ENCODE measurements around the gene NMNAT2. TPM values are rescaled to one million over a fixed set of nuclear protein-coding genes. Genes with fewer than 3 reads are reported as not detected.

Gene NMNAT2
- total and polyA plus RNA-seq, 2 experiments from 2014 or later, result 3.6 to 10.0 TPM

DNA sequence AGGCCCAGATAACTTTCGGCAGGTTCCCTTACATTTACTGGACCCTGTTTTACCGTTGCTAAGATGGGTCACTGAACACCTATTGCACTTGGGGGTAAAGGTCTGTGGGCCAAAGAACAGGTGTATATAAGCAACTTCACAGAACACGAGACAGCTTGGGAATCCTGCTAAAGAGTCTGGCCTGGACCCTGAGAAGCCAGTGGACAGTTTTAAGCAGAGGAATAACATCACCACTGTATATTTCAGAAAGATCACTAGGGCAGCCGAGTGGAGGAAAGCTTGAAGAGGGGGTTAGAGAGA is 177.7 kb downstream of the NMNAT2 start (continued):
- TF ChIP-seq, protein P1, sequence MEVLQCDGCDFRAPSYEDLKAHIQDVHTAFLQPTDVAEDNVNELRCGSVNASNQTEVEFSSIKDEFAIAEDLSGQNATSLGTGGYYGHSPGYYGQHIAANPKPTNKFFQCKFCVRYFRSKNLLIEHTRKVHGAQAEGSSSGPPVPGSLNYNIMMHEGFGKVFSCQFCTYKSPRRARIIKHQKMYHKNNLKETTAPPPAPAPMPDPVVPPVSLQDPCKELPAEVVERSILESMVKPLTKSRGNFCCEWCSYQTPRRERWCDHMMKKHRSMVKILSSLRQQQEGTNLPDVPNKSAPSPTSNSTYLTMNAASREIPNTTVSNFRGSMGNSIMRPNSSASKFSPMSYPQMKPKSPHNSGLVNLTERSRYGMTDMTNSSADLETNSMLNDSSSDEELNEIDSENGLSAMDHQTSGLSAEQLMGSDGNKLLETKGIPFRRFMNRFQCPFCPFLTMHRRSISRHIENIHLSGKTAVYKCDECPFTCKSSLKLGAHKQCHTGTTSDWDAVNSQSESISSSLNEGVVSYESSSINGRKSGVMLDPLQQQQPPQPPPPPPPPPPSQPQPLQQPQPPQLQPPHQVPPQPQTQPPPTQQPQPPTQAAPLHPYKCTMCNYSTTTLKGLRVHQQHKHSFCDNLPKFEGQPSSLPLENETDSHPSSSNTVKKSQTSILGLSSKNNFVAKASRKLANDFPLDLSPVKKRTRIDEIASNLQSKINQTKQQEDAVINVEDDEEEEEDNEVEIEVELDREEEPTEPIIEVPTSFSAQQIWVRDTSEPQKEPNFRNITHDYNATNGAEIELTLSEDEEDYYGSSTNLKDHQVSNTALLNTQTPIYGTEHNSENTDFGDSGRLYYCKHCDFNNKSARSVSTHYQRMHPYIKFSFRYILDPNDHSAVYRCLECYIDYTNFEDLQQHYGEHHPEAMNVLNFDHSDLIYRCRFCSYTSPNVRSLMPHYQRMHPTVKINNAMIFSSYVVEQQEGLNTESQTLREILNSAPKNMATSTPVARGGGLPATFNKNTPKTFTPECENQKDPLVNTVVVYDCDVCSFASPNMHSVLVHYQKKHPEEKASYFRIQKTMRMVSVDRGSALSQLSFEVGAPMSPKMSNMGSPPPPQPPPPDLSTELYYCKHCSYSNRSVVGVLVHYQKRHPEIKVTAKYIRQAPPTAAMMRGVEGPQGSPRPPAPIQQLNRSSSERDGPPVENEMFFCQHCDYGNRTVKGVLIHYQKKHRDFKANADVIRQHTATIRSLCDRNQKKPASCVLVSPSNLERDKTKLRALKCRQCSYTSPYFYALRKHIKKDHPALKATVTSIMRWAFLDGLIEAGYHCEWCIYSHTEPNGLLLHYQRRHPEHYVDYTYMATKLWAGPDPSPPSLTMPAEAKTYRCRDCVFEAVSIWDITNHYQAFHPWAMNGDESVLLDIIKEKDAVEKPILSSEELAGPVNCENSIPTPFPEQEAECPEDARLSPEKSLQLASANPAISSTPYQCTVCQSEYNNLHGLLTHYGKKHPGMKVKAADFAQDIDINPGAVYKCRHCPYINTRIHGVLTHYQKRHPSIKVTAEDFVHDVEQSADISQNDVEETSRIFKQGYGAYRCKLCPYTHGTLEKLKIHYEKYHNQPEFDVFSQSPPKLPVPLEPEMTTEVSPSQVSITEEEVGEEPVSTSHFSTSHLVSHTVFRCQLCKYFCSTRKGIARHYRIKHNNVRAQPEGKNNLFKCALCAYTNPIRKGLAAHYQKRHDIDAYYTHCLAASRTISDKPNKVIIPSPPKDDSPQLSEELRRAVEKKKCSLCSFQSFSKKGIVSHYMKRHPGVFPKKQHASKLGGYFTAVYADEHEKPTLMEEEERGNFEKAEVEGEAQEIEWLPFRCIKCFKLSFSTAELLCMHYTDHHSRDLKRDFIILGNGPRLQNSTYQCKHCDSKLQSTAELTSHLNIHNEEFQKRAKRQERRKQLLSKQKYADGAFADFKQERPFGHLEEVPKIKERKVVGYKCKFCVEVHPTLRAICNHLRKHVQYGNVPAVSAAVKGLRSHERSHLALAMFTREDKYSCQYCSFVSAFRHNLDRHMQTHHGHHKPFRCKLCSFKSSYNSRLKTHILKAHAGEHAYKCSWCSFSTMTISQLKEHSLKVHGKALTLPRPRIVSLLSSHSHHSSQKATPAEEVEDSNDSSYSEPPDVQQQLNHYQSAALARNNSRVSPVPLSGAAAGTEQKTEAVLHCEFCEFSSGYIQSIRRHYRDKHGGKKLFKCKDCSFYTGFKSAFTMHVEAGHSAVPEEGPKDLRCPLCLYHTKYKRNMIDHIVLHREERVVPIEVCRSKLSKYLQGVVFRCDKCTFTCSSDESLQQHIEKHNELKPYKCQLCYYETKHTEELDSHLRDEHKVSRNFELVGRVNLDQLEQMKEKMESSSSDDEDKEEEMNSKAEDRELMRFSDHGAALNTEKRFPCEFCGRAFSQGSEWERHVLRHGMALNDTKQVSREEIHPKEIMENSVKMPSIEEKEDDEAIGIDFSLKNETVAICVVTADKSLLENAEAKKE (CRISPR knock-in tag; IDR thresholded peaks at IDR 0.05), result no peak

DNA sequence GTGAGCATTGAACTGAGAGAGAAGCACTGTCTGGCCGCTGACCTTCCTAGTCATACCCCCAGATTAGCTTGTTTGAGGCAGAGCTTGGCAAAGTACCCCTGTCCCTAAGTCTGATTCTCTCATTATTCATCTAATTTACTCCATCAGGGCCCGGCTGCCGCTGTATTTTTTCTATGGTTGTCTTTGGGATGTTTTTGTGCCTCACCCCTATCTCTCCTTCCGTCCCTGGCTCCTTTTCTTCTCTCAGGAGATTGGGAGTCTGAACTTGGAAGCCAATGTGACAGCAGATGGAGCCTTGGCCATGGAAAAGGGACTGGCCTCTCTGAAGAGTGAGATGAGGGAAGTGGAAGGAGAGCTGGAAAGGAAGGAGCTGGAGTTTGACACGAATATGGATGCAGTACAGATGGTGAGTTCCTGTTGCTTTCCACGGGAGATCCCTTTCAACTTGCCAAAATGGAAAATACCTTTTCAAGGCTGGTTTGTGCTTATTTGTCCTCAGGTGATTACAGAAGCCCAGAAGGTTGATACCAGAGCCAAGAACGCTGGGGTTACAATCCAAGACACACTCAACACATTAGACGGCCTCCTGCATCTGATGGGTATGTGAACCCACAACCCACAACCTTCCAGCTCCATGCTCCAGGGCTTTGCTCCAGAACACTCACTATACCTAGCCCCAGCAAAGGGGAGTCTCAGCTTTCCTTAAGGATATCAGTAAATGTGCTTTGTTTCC is 178.2 kb downstream of the NMNAT2 start:
- Histone ChIP-seq H3K36me3 (ENCODE audit: insufficient read depth) (peaks cover 4% of the 10 kb centered on the region; the same call in 1 of the 2 replicates), H3K4me3 (no peak overlapping the region), H4K20me1 (replicated peaks; ENCODE audit: insufficient read depth) (no peaks in the 10 kb centered on the region), H3K79me2 (replicated peaks; ENCODE audit: insufficient read depth) (no peaks in the 10 kb centered on the region), H3K27me3 (ENCODE audit: insufficient read depth) (no peaks in the 10 kb centered on the region), H3F3A (replicated peaks; ENCODE audit: low read depth) (no peaks in the 10 kb centered on the region; the same call in 1 of the 2 replicates), H3K4me2 (no peak overlapping the region), H3K9me2 (ENCODE audit: insufficient read depth) (no peaks in the 10 kb centered on the region), H2AFZ (no peak overlapping the region), H3K4me1 (ENCODE audit: insufficient read depth) (peaks cover 9% of the 10 kb centered on the region), H3K27ac (ENCODE audit: low read depth) (no peak overlapping the region)
- H3K4me1 Mint-ChIP-seq, result peaks cover 17% of the 10 kb centered on the region
- no peak overlapping the region for H3K27ac Mint-ChIP-seq
- H3K4me3 Mint-ChIP-seq, result no peak overlapping the region
- no peak for DNase-seq (ENCODE audit: low spot score)
- no peaks in the 10 kb centered on the region for H3K9me3 Mint-ChIP-seq
- H3K27me3 Mint-ChIP-seq (ENCODE audit: insufficient read depth, low read depth, poor library complexity), result peaks cover 6% of the 10 kb centered on the region
- 0 out of 3 replicates have a peak, but pooled peaks cover 6% of the 10 kb centered on the region for H3K36me3 Mint-ChIP-seq (ENCODE audit: low read depth)
- no peak for ATAC-seq
- TF ChIP-seq, protein P2, sequence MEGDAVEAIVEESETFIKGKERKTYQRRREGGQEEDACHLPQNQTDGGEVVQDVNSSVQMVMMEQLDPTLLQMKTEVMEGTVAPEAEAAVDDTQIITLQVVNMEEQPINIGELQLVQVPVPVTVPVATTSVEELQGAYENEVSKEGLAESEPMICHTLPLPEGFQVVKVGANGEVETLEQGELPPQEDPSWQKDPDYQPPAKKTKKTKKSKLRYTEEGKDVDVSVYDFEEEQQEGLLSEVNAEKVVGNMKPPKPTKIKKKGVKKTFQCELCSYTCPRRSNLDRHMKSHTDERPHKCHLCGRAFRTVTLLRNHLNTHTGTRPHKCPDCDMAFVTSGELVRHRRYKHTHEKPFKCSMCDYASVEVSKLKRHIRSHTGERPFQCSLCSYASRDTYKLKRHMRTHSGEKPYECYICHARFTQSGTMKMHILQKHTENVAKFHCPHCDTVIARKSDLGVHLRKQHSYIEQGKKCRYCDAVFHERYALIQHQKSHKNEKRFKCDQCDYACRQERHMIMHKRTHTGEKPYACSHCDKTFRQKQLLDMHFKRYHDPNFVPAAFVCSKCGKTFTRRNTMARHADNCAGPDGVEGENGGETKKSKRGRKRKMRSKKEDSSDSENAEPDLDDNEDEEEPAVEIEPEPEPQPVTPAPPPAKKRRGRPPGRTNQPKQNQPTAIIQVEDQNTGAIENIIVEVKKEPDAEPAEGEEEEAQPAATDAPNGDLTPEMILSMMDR (conservative IDR thresholded peaks at IDR 0.05; ENCODE audit: low read depth in 2 of 2), result 0 out of 4 replicates have a peak, but pooled peaks of 1 of the 2 experiments have one; percentile 3
- TF ChIP-seq, protein P3, sequence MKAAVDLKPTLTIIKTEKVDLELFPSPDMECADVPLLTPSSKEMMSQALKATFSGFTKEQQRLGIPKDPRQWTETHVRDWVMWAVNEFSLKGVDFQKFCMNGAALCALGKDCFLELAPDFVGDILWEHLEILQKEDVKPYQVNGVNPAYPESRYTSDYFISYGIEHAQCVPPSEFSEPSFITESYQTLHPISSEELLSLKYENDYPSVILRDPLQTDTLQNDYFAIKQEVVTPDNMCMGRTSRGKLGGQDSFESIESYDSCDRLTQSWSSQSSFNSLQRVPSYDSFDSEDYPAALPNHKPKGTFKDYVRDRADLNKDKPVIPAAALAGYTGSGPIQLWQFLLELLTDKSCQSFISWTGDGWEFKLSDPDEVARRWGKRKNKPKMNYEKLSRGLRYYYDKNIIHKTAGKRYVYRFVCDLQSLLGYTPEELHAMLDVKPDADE (IDR thresholded peaks at IDR 0.05), result no peak
- TF ChIP-seq, protein P1 (CRISPR knock-in tag; IDR thresholded peaks at IDR 0.05), result no peak
